BJ (cell line): ENCODE measurements around the gene PLEKHJ1. TPM values are rescaled to one million over a fixed set of nuclear protein-coding genes. Genes with fewer than 3 reads are reported as not detected.
A peak's percentile ranks its signal among the peaks of the same experiment; 100 is the strongest.
"Not testable (repeated sequence)": the region's sequence is repeated elsewhere in the genome, so short reads cannot be mapped to it uniquely, and the experiment has no call there.

Experiments
- CTCF ChIA-PET: fragments of 350-600 bp; formaldehyde crosslinking; extraction: SDS; loops from one replicate; lab custom pipeline; 2021; ENCODE audit warnings: antibody characterized with exemption, inconsistent platforms; lab: Yijun Ruan, JAX
- POLR2A ChIA-PET: fragments of 300-600 bp; sonication (Branson Sonifier 250); formaldehyde crosslinking; extraction: SDS; loops from one replicate; lab custom pipeline; 2021; ENCODE audit warnings: antibody characterized with exemption; lab: Charles Lee
- DNase-seq: peaks from one replicate; pipeline ENCODE4 v3.0.0-alpha.2; 2011; ENCODE audit warnings: low read depth
- H3K27me3 ChIP-seq: 2 replicates; pipeline ENCODE4 v1.6.0; 2011; ENCODE audit warnings: low read length; ENCODE audit not compliant: control insufficient read depth, insufficient read depth
- H3K36me3 ChIP-seq: 2 replicates; pipeline ENCODE4 v1.5.1; 2011; ENCODE audit warnings: low read length; ENCODE audit not compliant: control insufficient read depth, insufficient read depth
- H3K4me3 ChIP-seq: 2 replicates; pipeline ENCODE4 v1.5.1; 2011; ENCODE audit warnings: low read depth, mild to moderate bottlenecking, control low read depth, low read length
- polyA plus RNA-seq: library from polyadenylated mRNA; depleted of rRNA; stranded (reverse); fragments of >200 nt; gene quantifications from 2 replicates; pipeline ENCODE4 v1.2.3, GENCODE V29; 2011
- TF ChIP-seq, protein P1 (sequence below): IDR thresholded peaks from 2 replicates; pipeline ENCODE4 v1.5.1; 2011; ENCODE audit warnings: low read depth, mild to moderate bottlenecking, control low read depth, inconsistent platforms, low read length, moderate library complexity; ENCODE audit not compliant: insufficient read depth

Gene PLEKHJ1
- polyA plus RNA-seq, 1 experiment: 65.8 TPM

- TF ChIP-seq, protein P1, sequence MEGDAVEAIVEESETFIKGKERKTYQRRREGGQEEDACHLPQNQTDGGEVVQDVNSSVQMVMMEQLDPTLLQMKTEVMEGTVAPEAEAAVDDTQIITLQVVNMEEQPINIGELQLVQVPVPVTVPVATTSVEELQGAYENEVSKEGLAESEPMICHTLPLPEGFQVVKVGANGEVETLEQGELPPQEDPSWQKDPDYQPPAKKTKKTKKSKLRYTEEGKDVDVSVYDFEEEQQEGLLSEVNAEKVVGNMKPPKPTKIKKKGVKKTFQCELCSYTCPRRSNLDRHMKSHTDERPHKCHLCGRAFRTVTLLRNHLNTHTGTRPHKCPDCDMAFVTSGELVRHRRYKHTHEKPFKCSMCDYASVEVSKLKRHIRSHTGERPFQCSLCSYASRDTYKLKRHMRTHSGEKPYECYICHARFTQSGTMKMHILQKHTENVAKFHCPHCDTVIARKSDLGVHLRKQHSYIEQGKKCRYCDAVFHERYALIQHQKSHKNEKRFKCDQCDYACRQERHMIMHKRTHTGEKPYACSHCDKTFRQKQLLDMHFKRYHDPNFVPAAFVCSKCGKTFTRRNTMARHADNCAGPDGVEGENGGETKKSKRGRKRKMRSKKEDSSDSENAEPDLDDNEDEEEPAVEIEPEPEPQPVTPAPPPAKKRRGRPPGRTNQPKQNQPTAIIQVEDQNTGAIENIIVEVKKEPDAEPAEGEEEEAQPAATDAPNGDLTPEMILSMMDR: peak; percentile 47
- Histone ChIP-seq H3K27me3 (no peaks in the 10 kb centered on the region), H3K36me3 (peaks cover 50% of the 10 kb centered on the region), H3K4me3 (no peak overlapping the region)
- peak; percentile 33 for DNase-seq
- CTCF ChIA-PET: interaction anchor here (0.8 to 1.3 kb wide), 5 partner anchors 9 to 41 kb away, joined by 3 to 5 read pairs (median 3); no protein-coding TSS in a partner anchor
- POLR2A ChIA-PET: no interaction called here
Observed at GRCh38 chr19:2207991-2208860, 27.9 kb downstream of the PLEKHJ1 start.

- TF ChIP-seq, protein P1: no peak
- Histone ChIP-seq H3K4me3 (no peak overlapping the region), H3K36me3 (peaks cover 48% of the 10 kb centered on the region), H3K27me3 (no peaks in the 10 kb centered on the region)
- no peak for DNase-seq
- CTCF ChIA-PET: interaction anchor here (1.1 kb wide), 1 partner anchor 21 kb away, joined by 4 read pairs; no protein-coding TSS in a partner anchor
- POLR2A ChIA-PET: no interaction called here
Observed at GRCh38 chr19:2207008-2207407, 29.1 kb downstream of the PLEKHJ1 start.

DNA sequence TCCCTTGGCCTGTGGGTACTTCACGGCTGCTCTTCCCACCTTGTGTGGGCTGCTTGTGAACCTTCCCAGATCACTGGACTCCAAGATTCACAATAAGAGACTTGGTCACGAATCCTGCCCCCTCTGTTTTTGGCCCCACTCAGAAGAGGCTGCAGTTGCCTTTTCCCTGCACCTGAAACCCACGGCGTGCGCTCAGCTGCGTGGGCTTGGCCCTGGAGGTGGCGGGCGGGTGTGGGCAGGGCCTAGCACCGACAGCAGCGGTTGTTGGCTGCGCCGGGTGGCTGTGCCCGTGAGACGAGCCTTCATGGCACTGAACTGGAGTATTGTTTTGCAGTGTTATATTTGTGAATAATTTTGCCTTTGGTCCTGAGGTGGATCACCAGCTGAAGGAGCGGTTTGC is 33.8 kb downstream of the PLEKHJ1 start:
- H3K4me3 ChIP-seq: no peak overlapping the region
- no peak for DNase-seq
- TF ChIP-seq, protein P1: no peak
- ChIA-PET POLR2A (no interaction called here), CTCF (no interaction called here)
- no peaks in the 10 kb centered on the region for H3K27me3 ChIP-seq
- H3K36me3 ChIP-seq: peaks cover 35% of the 10 kb centered on the region

GRCh38 chr19:2201473-2202148 is 34.5 kb downstream of the PLEKHJ1 start:
- ChIA-PET CTCF (no interaction called here), POLR2A (no interaction called here)
- H3K36me3 ChIP-seq: peaks cover 30% of the 10 kb centered on the region

GRCh38 chr19:2200624-2201294 is 35.4 kb downstream of the PLEKHJ1 start:
- CTCF ChIA-PET: not testable (repeated sequence)

More at GRCh38 chr19:2201473-2202148, 34.5 kb downstream of the PLEKHJ1 start:
- no peak for DNase-seq
- Histone ChIP-seq H3K27me3 (no peaks in the 10 kb centered on the region), H3K4me3 (no peak overlapping the region)
- TF ChIP-seq, protein P1: no peak

More at GRCh38 chr19:2200624-2201294, 35.4 kb downstream of the PLEKHJ1 start:
- POLR2A ChIA-PET, DNase-seq, H3K27me3 ChIP-seq, H3K4me3 ChIP-seq: not testable (repeated sequence)
- H3K36me3 ChIP-seq: peaks cover 35% of the 10 kb centered on the region
